Measurements from ENCODE around the gene CD40. TPM values are rescaled to one million over a fixed set of nuclear protein-coding genes. Genes with fewer than 3 reads are reported as not detected.

The CD40 gene
- total RNA-seq, 2 experiments from 2014 or later: 4.6 to 5.3 TPM

DNA sequence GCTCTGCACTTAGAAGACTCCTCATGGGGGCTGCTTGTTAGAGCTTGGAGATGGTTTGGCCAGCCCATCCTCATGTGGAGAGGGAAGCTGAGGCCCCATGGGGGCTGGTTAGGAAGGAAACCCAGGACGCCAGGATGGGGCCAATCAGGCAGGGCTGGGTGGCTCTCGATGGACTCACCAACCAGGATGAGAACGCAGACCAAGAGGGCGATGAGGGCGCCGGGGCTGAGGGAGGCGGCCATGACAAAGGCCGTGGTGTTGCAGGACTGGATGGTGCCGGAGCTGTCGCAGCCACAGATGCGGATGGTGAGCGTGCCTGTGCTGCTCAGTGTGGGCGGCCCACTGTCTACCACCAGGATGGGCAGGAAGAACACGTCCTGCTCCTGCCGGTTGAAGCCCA, 59.7 kb downstream of the CD40 start:
- Mint-ChIP-seq H3K4me3 (no peak overlapping the region), H3K9me3 (no peaks in the 10 kb centered on the region), H3K27ac (no peak overlapping the region), H3K27me3 (peaks cover 64% of the 10 kb centered on the region), H3K4me1 (no peaks in the 10 kb centered on the region), H3K36me3 (no peaks in the 10 kb centered on the region)
- DNase-seq: no peak

DNA sequence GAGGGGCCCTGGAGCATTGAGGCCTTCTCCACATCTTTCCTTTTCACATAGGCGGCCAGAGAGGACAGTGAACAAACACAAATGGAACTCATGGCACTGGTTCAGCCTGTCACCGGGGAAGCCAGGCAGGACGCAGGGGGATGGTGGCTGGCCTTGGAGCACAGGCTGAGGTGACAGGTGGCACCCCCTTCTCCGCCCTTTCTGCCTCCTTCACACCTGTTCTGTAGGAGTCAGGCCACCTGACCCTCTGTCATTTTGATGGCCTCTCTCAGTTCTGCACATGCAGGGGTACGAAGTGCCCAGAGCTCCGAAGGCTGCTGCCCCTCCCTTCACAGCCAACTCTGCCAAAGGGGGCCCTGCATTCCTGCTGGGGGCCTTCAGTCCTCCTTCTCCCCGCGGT, 60.8 kb downstream of the CD40 start:
- Mint-ChIP-seq H3K9me3 (no peaks in the 10 kb centered on the region), H3K4me3 (no peak overlapping the region), H3K36me3 (no peaks in the 10 kb centered on the region), H3K27me3 (peaks cover 53% of the 10 kb centered on the region), H3K4me1 (no peaks in the 10 kb centered on the region), H3K27ac (no peak overlapping the region)
- DNase-seq: no peak

Other genes starting within 250 kb of the CD40 start
- 10 to 100 TPM; 10.6 to 11.1 TPM for gene ZSWIM1, start 237.1 kb upstream of the CD40 start, total RNA-seq
- 1 to 10 TPM in 1 of 2 experiments, under 1 TPM in 1; 0.90 to 1.0 TPM for gene SPATA25, start 230.7 kb upstream of the CD40 start, total RNA-seq
- 1 to 10 TPM; 2.5 to 3.1 TPM for gene NEURL2, start 227.1 kb upstream of the CD40 start, total RNA-seq
- gene CTSA, start 227.0 kb upstream of the CD40 start, total RNA-seq: 10 to 100 TPM; 45.2 to 45.7 TPM
- gene PLTP, start 206.2 kb upstream of the CD40 start, total RNA-seq: 1 to 10 TPM; 5.9 to 6.2 TPM
- gene PCIF1, start 183.6 kb upstream of the CD40 start, total RNA-seq: 10 to 100 TPM; 28.4 to 30.2 TPM
- 10 to 100 TPM; 28.0 to 29.0 TPM for gene ZNF335, start 146.1 kb upstream of the CD40 start, total RNA-seq
- gene MMP9, start 109.4 kb upstream of the CD40 start, total RNA-seq: under 1 TPM in 1 of 2 experiments, not detected in 1; 0.08 TPM
- gene SLC12A5, start 89.1 kb upstream of the CD40 start, total RNA-seq: under 1 TPM; 0.26 to 0.52 TPM
- 10 to 100 TPM; 26.2 to 27.3 TPM for gene NCOA5, start 28.4 kb upstream of the CD40 start, total RNA-seq
- gene CDH22, start 190.2 kb downstream of the CD40 start, total RNA-seq: under 1 TPM in 1 of 2 experiments, not detected in 1; 0.12 TPM

Measured in activated naive CD8-positive, alpha-beta T cell treated with anti-CD3 and anti-CD28 coated beads for 36 hours (primary cell).